ENCODE data around the gene CLEC18A. TPM values are rescaled to one million over a fixed set of nuclear protein-coding genes. Genes with fewer than 3 reads are reported as not detected.

CLEC18A gene
- total and polyA plus RNA-seq, 2 donors (not counting 1 experiment from before 2014, with no cell fraction given): 0.52 to 2.2 TPM

GRCh38 chr16:69904495-69905170 is 46.5 kb upstream of the CLEC18A start:
- H3K27me3 ChIP-seq (replicated peaks in 1 of 4; ENCODE audit: control extremely low read depth in 1 of 4, control insufficient read depth in 3 of 4, insufficient read depth in 4 of 4, low read length in 3 of 4): no peaks in the 10 kb centered on the region
- H2AFZ ChIP-seq (ENCODE audit: insufficient read depth, low read depth, low read length, poor library complexity, severe bottlenecking): no peak overlapping the region
- H3K9me3 ChIP-seq (ENCODE audit: control extremely low read depth in 1 of 3, control insufficient read depth in 2 of 3, insufficient read depth in 1 of 3, low read length in 2 of 3): no peaks in the 10 kb centered on the region
- ATAC-seq (ENCODE audit: low read depth): no peak
- no peaks in the 10 kb centered on the region for H3K9me3 Mint-ChIP-seq (ENCODE audit: insufficient read depth)
- ChIA-PET CTCF (interaction anchor here (0.7 to 1.5 kb wide), 2 partner anchors 26 kb away, joined by 3 to 4 read pairs; no protein-coding TSS in a partner anchor), POLR2A (no interaction called here)
- H3K27ac ChIP-seq (ENCODE audit: low read length in 2 of 2): no peak overlapping the region
- intact Hi-C loops (cut with micrococcal nuclease): no loop called here
- H3K79me2 ChIP-seq (ENCODE audit: control insufficient read depth, insufficient read depth, low read length): no peaks in the 10 kb centered on the region
- H3K4me2 ChIP-seq (replicated peaks; ENCODE audit: low read depth, low read length, poor library complexity, severe bottlenecking): no peak overlapping the region
- H3K4me3 Mint-ChIP-seq: no peak overlapping the region
- peaks cover 23 to 36% of the 10 kb centered on the region in 2 experiments for H3K36me3 ChIP-seq (replicated peaks in 1 of 2; ENCODE audit: control extremely low read depth in 1 of 2, control insufficient read depth in 1 of 2, extremely low read depth in 1 of 2, insufficient read depth in 2 of 2, low read length in 1 of 2)
- H3K4me1 Mint-ChIP-seq: no peaks in the 10 kb centered on the region
- H3K9ac ChIP-seq (ENCODE audit: low read length): no peak overlapping the region
- no peaks in the 10 kb centered on the region for H3K4me1 ChIP-seq (ENCODE audit: control insufficient read depth in 2 of 2, insufficient read depth in 2 of 2, low read length in 2 of 2)
- TF ChIP-seq EZH2 (IDR thresholded peaks at IDR 0.05; ENCODE audit: borderline replicate concordance, insufficient read depth, low read depth, low read length, poor library complexity, severe bottlenecking): no peak
- H3K4me3 ChIP-seq (ENCODE audit: control extremely low read depth in 1 of 5, extremely low read depth in 1 of 5, insufficient read depth in 1 of 5, low read depth in 2 of 5, low read length in 4 of 5): no peak overlapping the region
- WGBS (ENCODE audit: insufficient coverage): 95% methylated on average over 4 of the region's 9 CpGs
- H3K27me3 Mint-ChIP-seq: no peaks in the 10 kb centered on the region
- DNase-seq: no peak
- no peak overlapping the region for H3K27ac Mint-ChIP-seq
- no peaks in the 10 kb centered on the region for H4K20me1 ChIP-seq (ENCODE audit: control insufficient read depth, insufficient read depth, low read length, poor library complexity, severe bottlenecking)

GRCh38 chr16:69905171-69905555 is 46.0 kb upstream of the CLEC18A start:
- no peaks in the 10 kb centered on the region for H4K20me1 ChIP-seq (ENCODE audit: control insufficient read depth, insufficient read depth, low read length, poor library complexity, severe bottlenecking)
- no peaks in the 10 kb centered on the region for H3K79me2 ChIP-seq (ENCODE audit: control insufficient read depth, insufficient read depth, low read length)
- Mint-ChIP-seq H3K4me3 (no peak overlapping the region), H3K27ac (no peak overlapping the region), H3K27me3 (no peaks in the 10 kb centered on the region), H3K4me1 (no peaks in the 10 kb centered on the region), H3K9me3 (ENCODE audit: insufficient read depth) (no peaks in the 10 kb centered on the region)
- H3K4me1 ChIP-seq (ENCODE audit: control insufficient read depth in 2 of 2, insufficient read depth in 2 of 2, low read length in 2 of 2): no peaks in the 10 kb centered on the region
- H3K9ac ChIP-seq (ENCODE audit: low read length): no peak overlapping the region
- no peaks in the 10 kb centered on the region for H3K27me3 ChIP-seq (replicated peaks in 1 of 4; ENCODE audit: control extremely low read depth in 1 of 4, control insufficient read depth in 3 of 4, insufficient read depth in 4 of 4, low read length in 3 of 4)
- DNase-seq: no peak
- ChIA-PET CTCF (interaction anchor here (0.7 kb wide), 1 partner anchor 25 kb away, joined by 3 read pairs; no protein-coding TSS in a partner anchor), POLR2A (no interaction called here)
- no peak overlapping the region for H3K4me3 ChIP-seq (ENCODE audit: control extremely low read depth in 1 of 5, extremely low read depth in 1 of 5, insufficient read depth in 1 of 5, low read depth in 2 of 5, low read length in 4 of 5)
- H3K27ac ChIP-seq (ENCODE audit: low read length in 2 of 2): no peak overlapping the region
- H3K9me3 ChIP-seq (ENCODE audit: control extremely low read depth in 1 of 3, control insufficient read depth in 2 of 3, insufficient read depth in 1 of 3, low read length in 2 of 3): no peaks in the 10 kb centered on the region
- ATAC-seq (ENCODE audit: low read depth): no peak
- peaks cover 23 to 39% of the 10 kb centered on the region in 2 experiments for H3K36me3 ChIP-seq (replicated peaks in 1 of 2; ENCODE audit: control extremely low read depth in 1 of 2, control insufficient read depth in 1 of 2, extremely low read depth in 1 of 2, insufficient read depth in 2 of 2, low read length in 1 of 2)
- H2AFZ ChIP-seq (ENCODE audit: insufficient read depth, low read depth, low read length, poor library complexity, severe bottlenecking): no peak overlapping the region
- intact Hi-C loops (cut with micrococcal nuclease): no loop called here
- no peak overlapping the region for H3K4me2 ChIP-seq (replicated peaks; ENCODE audit: low read depth, low read length, poor library complexity, severe bottlenecking)
- 0% methylated on average over 1 of the region's 2 CpGs for WGBS (ENCODE audit: insufficient coverage)
- TF ChIP-seq CTCF (IDR thresholded peaks at IDR 0.05) (no peak), EZH2 (IDR thresholded peaks at IDR 0.05; ENCODE audit: borderline replicate concordance, insufficient read depth, low read depth, low read length, poor library complexity, severe bottlenecking) (no peak)

All from B cell (primary cell).